Right ventricle myocardium inferior (tissue), 1 donor: ENCODE data around the gene POMT1. TPM values are rescaled to one million over a fixed set of nuclear protein-coding genes. Genes with fewer than 3 reads are reported as not detected.

ENCODE experiments used
- ATAC-seq: fragments of 200-7000 bp; cut with Tn5 transposase; one replicate; pipeline ENCODE4 v1.9.1; 2020; ENCODE audit warnings: mild to moderate bottlenecking, moderate library complexity
- DNase-seq: peaks from one replicate; pipeline ENCODE4 v3.0.0; 2021; ENCODE audit errors: missing footprints
- intact Hi-C: fragments of 100-400 bp; cut with DNase I; formaldehyde crosslinking; loops from one replicate; pipeline ENCODE4 v1.11.0; 2022
- total RNA-seq: library from RNA; stranded (reverse); fragmentation: NEBNext Ultra II Directional; extraction: Animal tissue kit (Norgen Biotek cat#: 25700); gene quantifications from one replicate; pipeline ENCODE4 v1.2.1, GENCODE V29; 2021
- donor health status: DM: no; HTN: yes; CAD: no; lungs with severe emphysema.

The POMT1 gene
- total RNA-seq, 1 donor from 2014 or later, result 21.2 TPM

- intact Hi-C loops, result no loop called here
- ATAC-seq (peak; percentile 85), DNase-seq (no peak)
Observed at GRCh38 chr9:131517761-131518190, 15.1 kb downstream of the POMT1 start.

- ATAC-seq, result no peak
- no peak for DNase-seq
- intact Hi-C loops, result no loop called here
Observed at GRCh38 chr9:131518553-131518952, 15.8 kb downstream of the POMT1 start.

GRCh38 chr9:131520503-131520902, 17.8 kb downstream of the POMT1 start:
- DNase-seq, result no peak
- no peak for ATAC-seq
- intact Hi-C loops, result no loop called here

- DNase-seq (no peak), ATAC-seq (no peak)
- intact Hi-C loops, result no loop called here
Observed at GRCh38 chr9:131521203-131521602, 18.5 kb downstream of the POMT1 start.

GRCh38 chr9:131521822-131522221, 19.1 kb downstream of the POMT1 start:
- intact Hi-C loops, result no loop called here

DNA sequence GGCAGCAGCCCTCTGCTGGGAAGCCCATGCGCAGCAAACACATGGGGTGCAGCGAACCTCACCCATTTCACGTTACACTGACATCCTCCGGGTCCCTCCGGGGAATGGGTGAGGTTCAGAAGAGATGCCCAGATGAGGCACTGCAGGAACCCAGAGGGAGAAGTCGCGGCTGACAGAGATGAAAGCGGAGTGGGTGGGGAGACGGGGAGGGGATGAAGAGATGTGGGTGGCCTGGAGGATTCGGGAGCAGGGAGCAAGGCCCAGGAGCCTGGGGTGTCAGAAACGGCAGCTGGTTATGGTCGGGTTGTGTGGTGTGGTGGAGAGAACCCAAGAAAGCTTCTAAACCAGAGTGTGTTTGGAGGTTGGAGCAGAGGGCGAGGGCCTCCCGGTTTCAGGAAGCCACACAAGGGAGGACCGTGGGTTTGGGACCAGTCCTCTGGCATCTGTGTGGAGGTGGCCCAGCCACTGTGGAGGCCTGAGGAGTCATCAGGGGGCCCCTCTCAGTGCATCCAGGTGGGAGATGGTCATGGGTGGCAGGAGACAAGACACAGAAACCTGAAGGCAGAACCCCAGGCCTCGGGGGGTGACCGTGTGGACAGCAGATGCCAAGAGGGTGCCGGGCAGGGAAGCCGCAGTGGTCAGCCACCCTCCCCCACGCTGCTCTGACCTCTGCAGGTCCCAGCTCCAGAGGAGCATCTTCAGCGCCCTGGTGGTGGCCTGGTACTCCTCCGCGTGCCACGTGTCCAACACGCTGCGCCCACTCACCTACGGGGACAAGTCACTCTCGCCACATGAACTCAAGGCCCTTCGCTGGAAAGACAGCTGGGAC, 19.8 kb downstream of the POMT1 start:
- intact Hi-C loops, result no loop called here
- DNase-seq (no peak), ATAC-seq (no peak)

More at GRCh38 chr9:131521822-131522221, 19.1 kb downstream of the POMT1 start:
- ATAC-seq (no peak), DNase-seq (no peak)

DNA sequence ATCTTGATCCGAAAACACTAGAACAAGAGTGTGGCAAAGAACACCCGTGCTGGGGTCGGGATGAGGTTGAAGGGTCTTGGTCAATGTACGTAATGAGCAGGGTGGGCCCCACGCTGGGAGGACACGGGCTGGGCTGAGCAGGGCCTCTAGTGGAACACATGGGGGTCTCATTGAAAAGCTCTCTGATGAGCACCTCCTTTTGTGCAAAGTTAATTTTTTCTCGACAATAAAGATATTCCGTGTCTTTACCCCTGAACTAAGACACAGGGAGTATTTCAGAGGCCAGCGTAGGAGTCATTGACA, 20.3 kb downstream of the POMT1 start:
- ATAC-seq, result no peak
- DNase-seq, result no peak
- intact Hi-C loops, result no loop called here

DNA sequence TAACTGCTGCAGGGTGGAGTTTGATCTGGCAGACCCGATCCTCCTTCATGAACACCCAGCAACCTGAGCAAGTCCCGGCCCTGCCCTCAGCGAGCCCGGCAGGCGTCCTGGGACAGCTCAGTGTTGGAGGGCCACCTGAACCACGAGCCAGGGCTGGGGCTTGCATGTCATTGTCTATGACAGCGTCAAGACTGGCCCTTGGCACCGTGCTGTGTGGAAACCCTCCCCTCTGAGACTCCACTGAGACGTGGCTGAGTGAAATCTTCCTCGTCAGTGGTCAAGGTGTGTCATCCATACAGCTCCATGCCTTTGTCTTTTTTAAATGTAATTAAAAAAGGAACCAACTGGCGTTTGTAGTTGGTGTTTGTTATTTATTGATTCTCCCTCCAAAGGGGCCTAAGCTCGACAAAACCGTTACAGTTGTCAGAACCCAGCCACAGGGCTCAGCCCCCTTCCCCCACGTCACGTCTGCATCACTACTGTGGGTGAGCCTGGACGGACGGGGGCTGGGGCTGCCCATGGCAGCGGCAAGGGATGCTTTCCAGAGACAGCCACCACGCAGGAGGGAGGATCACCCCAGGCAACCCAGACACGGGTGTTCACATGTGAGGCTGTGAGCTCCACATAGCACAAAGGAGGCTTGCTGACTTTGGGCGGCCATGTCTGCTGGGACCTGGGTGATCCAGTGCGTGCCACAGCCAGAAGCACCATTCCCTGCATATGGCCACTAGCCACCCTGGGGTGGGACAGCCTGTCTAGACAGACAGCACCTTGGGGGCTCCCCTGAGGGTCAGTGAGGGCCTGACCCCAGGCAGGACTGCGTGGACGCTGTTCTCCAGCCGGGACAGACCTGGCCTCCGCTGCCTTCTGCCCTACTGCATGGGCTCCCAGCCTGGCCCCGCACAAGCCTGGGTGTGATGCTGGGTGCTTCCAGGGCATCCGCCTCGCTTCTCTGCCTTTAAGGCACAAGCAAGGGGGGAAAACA, 21.0 kb downstream of the POMT1 start:
- DNase-seq (no peak), ATAC-seq (no peak)
- intact Hi-C loops, result no loop called here

GRCh38 chr9:131524665-131525315, 22.1 kb downstream of the POMT1 start:
- intact Hi-C loops, result no loop called here
- ATAC-seq, result no peak
- no peak for DNase-seq

- DNase-seq (no peak), ATAC-seq (no peak)
- intact Hi-C loops, result no loop called here
Observed at GRCh38 chr9:131525643-131526565, 23.2 kb downstream of the POMT1 start.

DNA sequence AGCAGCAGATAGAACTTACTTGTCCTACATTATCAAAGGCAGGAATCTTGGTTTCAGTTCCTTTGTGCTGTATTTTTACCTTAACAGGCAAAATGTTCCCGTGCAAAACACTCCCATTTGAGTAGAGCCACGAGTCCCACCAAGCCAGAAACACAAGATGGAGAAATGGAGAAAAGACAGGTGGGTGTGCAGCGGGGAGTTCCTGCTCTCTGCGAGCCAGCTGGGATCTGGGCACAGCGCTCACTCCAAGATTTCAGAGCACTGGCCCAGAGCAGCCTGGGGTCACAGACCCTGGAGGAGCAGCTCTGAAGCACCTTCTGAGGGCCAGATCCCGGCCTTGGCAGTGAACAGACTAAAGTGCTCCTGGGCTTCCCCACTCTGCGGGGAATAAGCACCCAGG, 25.5 kb downstream of the POMT1 start:
- DNase-seq, result no peak
- intact Hi-C loops, result no loop called here
- no peak for ATAC-seq

GRCh38 chr9:131528886-131529505, 26.3 kb downstream of the POMT1 start:
- DNase-seq, result no peak
- intact Hi-C loops, result no loop called here
- ATAC-seq, result no peak

- DNase-seq, result no peak
- ATAC-seq, result no peak
- intact Hi-C loops, result no loop called here
Observed at GRCh38 chr9:131529597-131530545, 27.2 kb downstream of the POMT1 start.

DNA sequence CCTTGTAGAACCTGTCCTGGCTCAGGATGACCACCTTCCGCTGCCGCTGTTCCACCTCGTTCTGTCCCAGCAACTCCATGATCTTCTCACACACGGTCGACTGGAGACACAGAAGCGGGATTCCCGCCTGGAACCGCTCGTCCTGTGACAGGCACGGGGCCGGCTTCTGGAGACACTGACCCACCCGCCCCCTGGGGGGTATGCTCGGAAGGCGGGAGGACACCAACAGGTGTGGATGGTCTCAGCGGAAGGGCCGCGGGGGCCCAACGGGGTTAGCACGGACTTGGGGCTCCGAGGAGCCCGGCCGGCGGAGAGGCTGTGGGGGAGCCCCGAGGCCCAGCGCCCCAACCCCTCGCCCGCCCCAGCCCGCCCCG, 27.8 kb downstream of the POMT1 start:
- ATAC-seq (no peak), DNase-seq (no peak)
- intact Hi-C loops, result no loop called here

DNA sequence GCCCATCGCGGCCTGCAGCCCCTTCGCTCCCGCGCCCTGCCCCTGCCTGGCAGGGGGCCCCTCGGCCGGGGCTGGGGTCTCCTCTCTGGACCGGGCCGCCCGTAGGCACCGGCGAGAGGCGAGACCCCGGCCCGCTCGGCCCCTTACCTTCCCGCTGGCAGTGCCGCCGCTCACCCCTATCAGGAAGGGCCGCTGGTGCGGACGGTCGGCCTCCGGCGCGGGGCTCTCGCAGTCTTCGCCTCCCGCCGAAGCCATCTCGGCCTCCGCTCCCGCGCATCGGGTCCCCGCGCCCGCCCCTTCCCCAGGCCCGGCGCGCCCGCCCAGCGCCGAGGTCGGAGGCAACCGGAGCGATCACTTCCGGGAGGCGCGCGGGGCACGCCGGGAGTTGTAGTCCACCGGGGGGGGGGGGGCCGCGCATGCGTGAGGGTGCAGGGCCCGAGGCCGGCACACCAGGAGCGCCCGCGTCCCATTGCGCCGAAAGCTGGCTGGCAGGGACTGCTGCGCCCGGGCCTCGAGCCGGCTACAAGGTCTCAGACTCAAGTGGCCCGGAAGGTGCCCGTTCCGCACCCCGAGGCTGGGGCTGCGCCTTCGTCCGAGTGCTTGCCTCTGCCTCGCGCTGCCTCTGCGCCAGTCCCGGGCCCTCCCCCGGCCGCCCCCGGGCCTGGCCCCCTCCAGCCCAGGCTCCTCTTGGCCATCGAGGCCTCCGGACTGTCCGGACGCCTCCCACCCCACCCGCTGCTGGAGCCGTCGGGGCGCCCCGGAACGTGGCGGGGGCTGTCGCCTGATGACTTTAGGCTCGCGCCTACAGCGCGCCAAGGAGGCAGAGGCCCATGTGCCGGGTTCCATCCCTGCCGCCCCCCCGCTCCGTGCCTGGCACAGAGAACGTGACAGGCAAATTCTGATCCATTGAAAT, 28.5 kb downstream of the POMT1 start, which contains the start of gene UCK1:
TSS of gene UCK1 (minus strand) at position 344 of the 913 bp plus-strand sequence. CDS start at position 255, 89 bp downstream.
- ATAC-seq (peak; percentile 98), DNase-seq (peak; percentile 91)
- intact Hi-C loops, result no loop called here

DNA sequence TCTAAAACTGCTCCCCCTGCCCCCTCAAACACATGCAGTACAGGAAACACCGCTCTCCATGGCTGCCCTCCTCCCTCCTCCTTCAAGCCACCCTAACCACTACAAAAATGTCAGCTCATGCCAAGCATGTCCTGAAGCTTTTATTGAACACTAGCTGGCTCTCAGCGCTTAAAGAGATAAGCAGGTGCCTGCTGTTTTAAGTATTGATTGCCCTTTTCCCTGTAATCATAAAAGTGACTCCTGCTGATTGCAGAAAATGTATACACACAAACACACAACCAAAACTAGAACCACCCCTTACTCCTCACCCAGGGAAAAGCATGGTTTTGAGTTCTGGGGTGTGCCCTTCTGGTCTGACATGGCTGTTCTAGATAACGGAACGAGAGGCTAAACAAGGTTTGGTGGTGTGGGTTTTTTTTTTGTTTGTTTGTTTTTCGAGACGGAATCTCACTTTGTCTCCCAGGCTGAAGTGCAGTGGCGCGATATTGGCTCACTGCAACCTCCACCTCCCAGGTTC, 32.1 kb downstream of the POMT1 start:
- intact Hi-C loops, result no loop called here
- no peak for DNase-seq
- no peak for ATAC-seq
